GM21360 (cell line): Measurements from ENCODE around the gene CEP85L.

Experiments
- ATAC-seq: cut with Tn5 transposase; IDR thresholded peaks from one replicate; pipeline ENCODE4 v1.9.1; 2021; ENCODE audit warnings: mild to moderate bottlenecking, moderate library complexity; ENCODE audit not compliant: unreplicated experiment

Gene CEP85L

DNA sequence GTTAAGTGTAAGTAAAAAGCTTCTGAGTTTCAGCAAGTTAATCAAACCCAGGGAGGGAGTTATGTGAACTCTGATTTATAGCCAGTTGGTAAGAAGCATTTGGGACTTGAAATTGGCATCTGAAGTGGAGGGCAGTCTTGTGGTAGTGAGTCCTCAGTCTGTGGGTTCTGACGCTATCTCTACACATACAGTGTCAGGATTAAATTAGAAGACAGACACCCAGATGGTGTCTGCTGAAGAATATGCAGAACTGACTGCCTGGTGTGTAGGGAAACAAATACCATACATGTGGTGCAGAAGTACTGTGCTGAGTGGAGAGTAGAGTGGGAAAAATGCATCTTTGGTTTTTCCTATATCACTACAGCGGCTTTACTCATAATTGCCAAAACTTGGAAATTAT is 146.8 kb downstream of the CEP85L start:
- no peak for ATAC-seq

DNA sequence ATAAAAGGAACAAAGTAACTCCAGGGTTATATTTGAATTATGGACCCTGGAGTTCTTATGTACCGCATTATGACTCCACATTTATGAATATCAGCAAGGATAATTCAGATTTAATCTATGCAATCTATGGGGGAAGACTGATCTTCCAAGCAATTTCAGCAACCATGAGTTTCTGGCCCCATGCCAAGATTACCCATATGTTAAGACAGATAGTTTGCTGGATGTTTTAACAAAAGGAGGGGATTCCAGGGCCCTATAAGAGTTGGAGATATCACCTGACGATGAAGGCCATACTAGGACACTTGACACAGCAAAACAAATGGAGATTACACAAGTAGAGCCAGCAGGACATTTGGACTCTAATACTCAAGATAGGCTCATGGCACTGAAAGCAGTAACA is 149.2 kb downstream of the CEP85L start:
- no peak for ATAC-seq

DNA sequence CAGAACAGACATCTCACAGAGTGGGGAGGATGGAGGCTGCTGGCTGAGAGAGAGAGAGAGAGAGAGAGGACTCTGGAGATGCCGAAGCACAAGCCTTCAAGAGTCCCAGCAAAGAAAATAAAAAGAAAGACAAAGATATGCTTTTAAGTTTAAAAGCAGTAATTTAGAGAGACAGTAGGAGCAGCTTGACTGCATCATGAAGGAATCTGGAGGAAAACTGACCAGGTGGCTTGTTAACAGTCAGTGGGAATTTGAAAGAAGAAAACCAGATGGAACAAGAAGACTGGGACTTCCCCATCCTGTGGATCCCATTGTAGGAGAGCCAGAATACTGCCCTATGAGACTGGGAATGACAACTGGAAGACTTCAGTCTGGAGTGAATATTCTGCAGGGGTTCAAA is 149.6 kb downstream of the CEP85L start:
- ATAC-seq, result no peak

DNA sequence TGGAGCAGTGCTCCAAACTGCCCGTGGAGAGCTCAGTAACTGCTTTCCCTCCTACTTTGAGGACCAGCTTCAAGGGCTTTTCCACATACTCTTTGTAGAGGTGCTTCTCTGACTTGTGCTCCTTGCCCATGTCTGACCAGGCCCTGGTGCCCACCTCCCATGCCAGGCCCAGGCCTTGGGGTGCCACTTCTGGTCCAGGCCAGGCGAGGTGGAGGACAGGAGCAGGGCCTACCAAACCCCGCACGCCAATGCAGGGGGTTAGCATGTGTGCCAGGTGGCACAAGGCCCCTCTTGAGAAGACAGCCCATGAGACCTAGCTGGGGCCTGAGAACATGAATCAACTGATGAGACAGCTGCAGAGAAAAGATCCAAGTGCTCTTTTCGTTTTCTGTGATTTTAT is 150.3 kb downstream of the CEP85L start:
- no peak for ATAC-seq

DNA sequence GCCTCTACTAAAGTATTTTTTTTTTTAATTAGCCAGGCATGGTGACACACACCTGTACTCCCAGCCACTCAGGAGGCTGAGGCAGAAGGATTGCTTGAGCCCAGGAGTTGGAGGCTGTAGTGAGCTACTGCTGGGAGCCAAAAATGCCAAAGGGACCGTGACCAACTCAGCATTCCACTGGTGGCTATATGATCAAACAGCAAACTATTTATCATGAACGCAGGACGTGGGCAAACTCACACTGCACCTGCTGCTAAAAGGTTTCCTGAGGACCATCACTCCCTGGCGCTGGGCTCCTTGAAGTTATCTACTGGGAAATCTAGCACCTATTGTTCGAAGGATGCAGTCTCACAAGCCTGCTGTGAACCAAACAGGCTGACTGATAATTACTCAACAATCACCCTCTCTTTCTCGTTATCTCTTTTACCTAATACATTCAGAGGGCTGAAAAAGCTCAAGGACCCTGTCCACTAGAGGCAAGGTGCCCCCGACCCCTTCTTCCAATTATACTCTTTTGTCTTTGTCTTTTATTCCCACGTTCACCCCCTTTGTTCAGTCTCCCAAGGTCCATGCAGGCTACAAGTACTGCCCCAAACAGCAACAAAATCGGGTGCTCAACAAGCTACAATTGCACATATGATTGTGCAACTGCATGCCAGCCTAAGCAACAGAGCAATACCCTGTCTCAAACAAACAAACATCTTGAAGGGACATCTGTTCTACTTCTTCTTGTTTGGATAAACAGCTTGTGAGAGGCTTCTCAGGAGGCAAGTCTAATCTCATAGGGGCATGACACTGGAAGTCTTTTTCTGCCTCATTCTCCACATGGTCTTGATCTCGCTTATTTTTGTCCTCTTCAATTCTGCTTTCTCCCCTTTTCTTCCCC is 151.0 kb downstream of the CEP85L start:
- no peak for ATAC-seq

DNA sequence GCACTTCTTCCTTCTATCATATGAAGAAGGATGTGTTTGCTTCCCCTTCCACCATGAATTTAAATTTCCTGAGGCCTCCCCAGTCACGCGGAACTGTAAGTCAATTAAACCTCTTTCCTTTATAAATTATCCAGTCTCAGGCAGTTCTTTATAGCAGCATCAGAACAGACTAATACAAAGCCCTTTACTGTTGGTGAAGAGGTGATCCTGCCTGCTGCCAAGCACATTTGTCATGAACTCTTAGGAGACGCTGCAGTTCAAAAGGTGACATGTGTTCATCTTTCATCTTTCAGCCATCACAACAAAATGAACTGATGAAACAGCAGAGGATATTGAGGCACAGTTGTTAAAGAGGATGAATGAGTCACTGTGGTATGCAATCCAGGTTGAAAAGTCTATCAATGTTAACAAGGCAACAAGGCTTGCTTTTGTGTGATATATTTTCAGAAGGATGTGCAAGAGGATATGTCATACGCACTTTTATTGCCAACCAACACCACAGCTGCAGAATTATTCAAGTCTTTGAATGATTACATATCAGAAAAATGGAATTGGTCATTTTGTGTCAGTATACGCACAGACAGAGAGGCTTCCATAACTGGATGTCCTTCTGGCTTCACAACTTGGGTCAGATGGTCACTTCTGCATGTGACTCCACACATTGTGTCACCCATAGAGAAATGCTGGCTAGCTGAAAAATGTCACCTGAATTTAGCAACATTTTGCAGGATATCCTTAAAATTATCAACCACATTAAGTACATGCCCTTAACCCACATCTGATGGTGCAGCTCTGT is 155.7 kb downstream of the CEP85L start:
- no peak for ATAC-seq

DNA sequence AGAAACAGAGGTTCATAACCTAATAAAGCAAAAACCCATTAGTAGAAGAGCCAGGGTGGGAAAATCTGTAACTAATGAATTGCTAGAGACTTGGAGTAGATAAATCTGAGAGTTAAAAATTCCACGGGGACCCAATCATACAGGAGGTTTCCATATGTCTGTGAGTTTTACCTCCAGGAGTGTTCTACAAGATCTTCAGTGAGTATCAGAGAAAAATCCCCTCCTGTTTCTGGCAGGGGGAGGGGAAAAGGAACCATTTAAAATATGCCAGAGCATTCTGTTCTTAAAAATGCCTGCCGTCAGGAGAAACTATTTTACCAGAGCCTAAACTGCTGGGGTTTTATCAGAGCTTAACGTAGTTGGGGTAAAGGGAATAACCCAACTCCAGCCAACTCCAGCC is 157.3 kb downstream of the CEP85L start:
- ATAC-seq, result no peak

DNA sequence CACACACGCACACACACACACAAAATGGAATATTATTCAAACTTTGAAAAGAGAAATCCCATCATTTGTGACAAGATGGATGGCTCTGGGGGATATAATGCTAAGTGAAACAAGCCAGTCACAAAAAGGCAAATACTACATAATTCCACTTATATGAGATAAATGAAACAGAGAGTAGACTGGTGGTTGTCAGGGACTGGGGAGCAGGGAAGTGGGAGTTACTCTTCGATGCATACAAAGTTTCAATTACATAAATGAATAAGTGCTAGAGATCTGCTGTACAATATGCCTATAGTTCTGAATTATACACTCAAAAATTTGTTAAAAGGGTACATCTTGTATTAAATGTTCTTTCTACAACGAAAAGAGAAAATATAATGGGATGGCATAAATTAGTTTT is 161.4 kb downstream of the CEP85L start:
- no peak for ATAC-seq

DNA sequence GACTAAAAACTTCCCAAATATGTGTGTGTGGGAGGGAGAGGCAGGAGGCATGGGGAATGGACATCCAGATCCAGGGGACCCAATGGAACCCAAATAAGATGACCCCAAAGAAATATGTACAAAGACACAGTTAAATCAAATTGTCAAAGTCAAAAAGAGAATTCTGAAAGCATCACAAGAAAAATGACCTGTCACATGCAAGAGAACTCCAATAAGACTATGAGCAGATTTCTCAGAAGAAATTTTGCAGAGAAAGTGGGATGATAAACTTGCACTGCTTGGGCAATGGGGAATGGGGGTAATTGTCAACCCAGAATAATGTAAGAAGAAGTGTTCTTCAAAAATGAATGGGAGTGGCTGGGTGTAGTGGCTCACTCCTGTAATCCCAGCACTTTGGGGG is 162.8 kb downstream of the CEP85L start:
- no peak for ATAC-seq

DNA sequence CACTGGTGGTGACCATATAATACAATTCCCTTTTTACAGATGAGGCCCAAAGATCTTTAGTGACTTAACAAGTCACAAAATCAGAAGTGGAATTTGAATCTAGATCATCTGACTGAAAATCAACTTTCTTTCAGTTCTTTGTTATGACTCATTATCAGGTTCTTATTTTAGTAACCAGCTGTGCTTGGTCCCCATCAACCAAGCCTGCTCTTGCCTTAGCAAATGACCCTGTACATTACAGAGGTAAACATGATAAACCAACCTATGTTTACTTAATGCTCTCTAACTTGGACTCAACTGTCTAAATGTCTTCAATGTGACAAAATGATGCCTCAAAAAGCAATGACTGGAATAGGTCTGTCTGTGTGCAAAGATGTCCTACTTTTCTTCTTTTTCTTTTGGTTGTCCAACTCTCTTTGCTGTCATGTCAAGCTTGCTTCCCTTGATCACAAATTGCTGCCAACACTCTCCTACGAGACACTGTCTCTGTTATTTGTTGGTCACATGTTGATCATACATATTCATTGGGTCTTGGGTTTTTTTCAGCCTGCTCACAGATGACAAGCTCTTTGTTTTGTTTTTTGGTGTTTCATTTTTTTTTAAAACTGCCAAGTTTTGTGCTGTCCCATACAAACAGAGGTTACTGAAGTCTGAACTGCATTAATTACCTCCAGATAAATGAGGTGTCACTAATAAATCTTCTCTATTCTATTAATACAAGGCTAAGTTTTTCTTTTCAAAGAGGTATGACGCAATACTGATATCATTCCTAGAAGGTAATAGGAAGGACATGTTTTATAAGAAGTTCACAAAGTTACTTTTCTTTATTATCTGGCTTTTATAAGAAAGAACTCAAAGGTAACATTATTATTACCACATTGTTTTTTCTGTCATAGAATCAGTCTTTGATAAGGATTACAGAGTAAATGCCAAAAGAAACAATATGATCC is 165.5 kb downstream of the CEP85L start:
- peak; percentile 97 for ATAC-seq

DNA sequence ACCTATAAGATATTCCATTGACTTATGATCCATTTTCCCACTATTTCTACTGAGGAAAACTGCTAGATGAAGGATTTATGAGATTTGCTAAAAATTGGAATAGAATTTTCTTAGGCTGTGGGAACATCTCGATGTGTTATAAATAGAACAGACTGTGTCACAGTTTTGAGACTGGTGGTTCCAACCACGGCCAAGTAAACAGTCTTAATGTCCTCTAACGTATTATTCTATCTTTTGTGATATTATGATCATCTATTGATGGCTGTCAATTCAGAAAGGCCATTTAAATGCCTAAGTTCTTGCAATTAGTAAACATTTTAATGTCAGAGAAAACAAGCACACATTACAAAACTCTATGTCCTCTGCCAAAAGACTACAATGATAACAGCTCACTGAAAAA is 174.8 kb downstream of the CEP85L start:
- ATAC-seq, result no peak

DNA sequence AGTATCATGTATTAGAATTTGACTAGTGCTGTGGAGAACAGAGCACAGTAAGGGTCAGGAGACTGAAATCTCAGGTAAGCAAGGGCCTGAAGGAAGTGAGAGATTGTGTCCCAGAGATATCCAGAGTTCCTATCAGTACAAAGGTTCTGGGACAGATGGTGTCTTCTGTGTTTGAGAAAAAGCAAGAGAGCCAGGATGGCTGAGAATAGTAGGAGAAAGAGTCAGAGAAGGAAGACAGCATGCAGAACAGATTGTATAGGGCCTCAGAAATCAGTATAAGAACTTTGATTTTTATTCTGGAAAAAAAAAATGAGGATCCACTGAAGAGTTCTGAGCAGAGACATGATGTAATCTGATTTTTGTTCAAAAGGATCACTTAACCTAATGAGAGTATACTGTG is 178.1 kb downstream of the CEP85L start:
- no peak for ATAC-seq

DNA sequence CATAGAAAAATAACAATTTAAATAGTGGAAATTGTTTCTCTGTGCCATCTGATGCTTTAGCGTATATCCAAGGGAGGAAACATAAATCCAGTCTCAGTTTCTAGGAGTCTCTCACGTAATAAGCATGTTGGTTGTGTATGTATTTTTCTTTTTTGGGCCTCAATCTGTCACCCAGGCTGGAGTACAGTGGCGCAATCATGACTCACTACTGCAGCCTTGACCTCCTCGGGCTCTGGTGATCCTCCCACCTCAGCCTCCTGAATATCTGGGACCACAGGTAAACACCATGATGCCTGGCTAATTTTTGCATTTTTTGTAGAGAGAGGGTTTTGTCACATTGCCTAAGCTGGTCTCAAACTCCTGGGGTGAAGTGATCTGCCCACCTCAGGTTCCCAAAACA is 181.9 kb downstream of the CEP85L start:
- no peak for ATAC-seq

DNA sequence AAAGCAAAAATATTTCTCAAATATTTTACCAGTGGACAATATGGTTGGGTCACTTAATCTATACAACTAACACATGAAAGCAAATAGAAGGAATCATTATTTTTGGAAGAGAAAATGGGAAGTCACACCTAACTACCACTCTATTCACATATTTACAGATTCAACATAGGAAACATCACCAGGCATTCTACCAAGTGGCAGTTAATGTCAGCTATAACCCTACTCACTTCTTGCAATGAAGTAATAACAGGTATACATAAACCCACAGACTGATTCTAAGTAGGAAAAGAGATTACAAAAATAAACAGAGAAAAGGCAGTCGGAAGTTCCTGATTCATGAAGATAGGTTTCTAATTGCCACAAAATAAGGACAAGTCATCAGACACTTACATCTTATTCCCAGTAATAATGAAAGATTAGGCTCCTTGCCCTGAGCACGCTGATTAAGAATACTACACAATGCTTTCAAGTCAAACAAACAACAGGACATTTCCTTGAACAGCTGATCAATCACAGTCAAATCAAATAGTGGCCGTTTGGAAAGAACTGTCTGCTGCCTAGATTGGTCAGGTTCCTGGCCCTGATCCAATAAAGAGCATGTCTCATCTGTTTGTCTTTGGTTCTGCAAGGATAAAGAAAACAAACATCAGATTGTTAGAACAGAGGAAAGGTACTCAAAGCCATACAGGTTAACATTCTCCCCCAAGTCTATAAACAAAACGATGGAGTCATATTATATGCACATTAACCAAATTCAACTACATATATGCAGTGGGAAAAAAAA is 182.5 kb downstream of the CEP85L start:
- ATAC-seq, result no peak

DNA sequence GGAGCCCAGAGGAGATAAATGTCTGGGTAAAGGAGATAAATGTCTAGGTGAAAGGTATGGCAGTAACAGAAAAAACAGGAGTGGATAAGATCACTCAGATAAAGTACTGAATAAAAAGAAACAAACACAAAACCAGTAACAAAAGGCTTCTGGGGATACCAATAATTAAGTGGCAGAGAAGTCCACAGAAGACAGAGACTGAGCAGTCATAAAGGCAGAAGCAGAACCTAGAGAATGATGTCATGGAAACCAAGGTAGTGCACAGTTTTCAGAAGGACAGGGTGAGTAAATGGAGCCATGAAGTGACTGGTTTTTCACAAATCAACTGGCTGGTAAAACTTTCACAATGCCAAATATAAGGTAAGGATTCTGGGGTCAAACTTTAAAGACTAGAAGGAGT is 184.2 kb downstream of the CEP85L start:
- peak; percentile 92 for ATAC-seq

DNA sequence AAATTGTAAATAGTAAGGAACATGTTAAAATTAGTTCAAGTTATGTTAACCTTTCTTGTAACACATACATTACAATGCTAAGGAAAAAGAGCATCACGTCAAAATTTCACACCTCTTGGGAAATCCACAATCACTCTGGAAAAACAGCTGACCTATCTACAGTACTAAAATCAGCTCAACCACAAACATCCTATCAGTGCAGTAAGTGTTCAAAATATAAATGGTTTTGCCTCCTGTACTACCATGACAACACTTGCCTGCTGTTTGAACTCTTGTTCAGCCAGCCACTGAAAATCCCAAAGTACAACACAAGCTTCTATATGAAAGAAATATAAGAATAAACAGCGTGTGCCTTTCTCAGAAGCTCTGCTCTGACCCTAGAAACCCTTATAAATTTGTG is 186.8 kb downstream of the CEP85L start:
- ATAC-seq, result no peak

DNA sequence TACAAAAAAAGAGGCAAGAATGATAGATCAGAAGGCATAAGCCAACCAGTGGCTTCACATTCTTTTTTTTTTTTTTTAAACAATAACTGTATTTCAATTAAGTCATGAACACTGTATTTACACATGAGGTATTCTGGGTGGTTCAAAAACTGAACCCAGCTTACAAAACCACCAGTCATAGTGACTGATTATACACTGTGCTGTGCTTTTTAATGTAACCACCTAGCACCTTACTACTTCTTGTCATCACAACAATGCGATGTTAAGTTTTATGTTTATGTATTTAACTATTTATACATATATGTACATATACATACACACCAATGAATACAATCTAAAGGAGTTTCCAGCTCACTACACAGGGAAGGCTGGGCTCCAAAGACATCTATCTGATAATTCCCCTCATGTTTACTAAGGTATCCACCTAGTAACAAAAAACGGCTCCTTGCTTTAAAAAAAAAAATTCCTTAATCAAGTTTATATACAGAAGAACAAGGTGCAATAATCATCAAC is 190.4 kb downstream of the CEP85L start:
- no peak for ATAC-seq

DNA sequence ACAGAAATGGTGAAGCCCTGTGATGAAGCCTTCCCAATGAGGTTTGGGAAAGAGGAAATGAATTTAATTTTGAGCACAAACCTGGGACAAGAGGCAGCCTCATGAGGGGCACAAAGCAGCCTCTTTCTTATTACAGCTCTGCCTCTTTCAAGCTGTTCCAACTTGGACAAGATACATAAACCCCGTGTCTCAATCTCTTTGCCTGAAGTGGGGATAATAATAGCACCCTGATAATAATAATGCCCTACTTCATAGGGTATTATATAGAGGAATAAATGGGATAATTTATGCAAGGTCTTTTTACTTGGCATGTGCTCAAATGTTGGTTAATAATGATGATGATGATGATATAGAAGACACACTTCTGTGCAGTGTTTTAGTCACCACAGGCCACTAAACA is 194.4 kb downstream of the CEP85L start:
- no peak for ATAC-seq

DNA sequence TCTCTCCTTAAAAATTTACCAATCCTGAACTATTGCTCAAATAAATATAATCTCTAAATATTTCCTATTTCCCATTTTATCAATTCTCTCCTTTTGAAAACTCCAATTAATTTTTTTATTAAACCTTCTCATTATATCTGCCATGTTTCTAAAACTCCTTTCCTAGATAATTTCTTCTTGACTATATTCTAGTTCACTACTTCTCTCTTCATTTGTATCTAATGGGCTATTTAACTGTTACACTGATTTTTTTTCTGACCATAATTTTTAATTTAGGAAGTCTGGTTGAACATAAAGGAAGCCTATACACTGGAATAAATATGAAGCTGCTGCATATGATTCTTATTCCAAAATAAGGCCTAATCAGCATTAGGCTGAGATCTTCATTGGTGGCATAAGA is 199.6 kb downstream of the CEP85L start:
- ATAC-seq, result no peak

DNA sequence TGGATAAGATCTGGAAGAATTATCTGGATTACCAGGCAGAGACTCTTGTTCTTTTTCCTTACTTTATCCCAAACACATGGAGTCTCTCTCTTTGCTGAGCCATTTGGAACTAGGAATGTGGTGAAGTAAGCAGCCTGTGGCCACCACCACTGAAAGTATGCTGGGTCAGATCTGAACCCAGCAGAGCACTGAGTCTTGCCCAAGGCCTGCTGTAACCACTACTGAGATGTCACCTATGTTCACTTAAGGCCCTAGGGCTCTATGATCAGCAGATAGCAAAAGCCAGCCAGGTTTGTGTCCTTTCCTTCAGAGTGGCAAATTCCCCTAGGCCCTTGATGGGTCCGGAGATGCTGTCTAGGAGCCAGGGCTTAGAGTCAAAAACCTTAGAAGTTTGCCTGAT is 206.6 kb downstream of the CEP85L start:
- no peak for ATAC-seq
